ENCODE data around the gene SDC3. TPM values are rescaled to one million over a fixed set of nuclear protein-coding genes. Genes with fewer than 3 reads are reported as not detected.
A peak's percentile ranks its signal among the peaks of the same experiment; 100 is the strongest.

The SDC3 gene
- total RNA-seq, 2 donors from 2014 or later: 94.1 to 143 TPM

DNA sequence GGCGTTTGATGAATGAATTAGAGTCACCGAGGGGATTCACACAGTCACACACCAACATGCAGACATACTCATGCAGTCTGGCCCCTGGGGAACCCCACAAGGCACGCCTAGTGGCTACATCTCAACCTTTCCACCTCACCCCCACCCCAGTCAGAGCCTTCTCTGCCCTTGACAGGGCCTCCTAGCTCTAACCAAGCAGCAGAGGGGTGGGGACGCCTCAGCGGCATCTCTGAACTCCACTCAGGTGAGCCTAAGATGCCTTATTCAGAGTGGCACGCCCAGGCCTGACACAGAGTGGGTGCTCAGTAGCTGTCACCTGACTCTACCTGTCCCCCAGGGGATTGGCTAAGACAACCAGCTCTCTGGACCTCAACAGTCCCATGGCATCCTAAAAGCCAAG is 3.7 kb upstream of the SDC3 start:
- Histone ChIP-seq H3K9ac (ENCODE audit: extremely low read depth, low read length, poor library complexity, severe bottlenecking) (no peak overlapping the region), H3K9me3 (ENCODE audit: control insufficient read depth, low read length) (no peaks in the 10 kb centered on the region), H3K4me1 (ENCODE audit: control insufficient read depth, insufficient read depth, low read length) (peaks cover 13% of the 10 kb centered on the region), H3K27ac (ENCODE audit: low read depth, low read length) (no peak overlapping the region), H3K36me3 (ENCODE audit: control insufficient read depth, insufficient read depth, low read length) (no peaks in the 10 kb centered on the region), H3K4me3 (ENCODE audit: low read length) (no peak overlapping the region), H3K27me3 (ENCODE audit: control insufficient read depth, insufficient read depth, low read length, poor library complexity, severe bottlenecking) (no peaks in the 10 kb centered on the region)
- TF ChIP-seq, protein P1, sequence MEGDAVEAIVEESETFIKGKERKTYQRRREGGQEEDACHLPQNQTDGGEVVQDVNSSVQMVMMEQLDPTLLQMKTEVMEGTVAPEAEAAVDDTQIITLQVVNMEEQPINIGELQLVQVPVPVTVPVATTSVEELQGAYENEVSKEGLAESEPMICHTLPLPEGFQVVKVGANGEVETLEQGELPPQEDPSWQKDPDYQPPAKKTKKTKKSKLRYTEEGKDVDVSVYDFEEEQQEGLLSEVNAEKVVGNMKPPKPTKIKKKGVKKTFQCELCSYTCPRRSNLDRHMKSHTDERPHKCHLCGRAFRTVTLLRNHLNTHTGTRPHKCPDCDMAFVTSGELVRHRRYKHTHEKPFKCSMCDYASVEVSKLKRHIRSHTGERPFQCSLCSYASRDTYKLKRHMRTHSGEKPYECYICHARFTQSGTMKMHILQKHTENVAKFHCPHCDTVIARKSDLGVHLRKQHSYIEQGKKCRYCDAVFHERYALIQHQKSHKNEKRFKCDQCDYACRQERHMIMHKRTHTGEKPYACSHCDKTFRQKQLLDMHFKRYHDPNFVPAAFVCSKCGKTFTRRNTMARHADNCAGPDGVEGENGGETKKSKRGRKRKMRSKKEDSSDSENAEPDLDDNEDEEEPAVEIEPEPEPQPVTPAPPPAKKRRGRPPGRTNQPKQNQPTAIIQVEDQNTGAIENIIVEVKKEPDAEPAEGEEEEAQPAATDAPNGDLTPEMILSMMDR (conservative IDR thresholded peaks at IDR 0.05): no peak
- H3K4me3 Mint-ChIP-seq: no peak overlapping the region
- no peak overlapping the region for H3K27ac Mint-ChIP-seq
- H3K9me3 Mint-ChIP-seq: no peaks in the 10 kb centered on the region
- peaks cover 26% of the 10 kb centered on the region for H3K4me1 Mint-ChIP-seq
- DNase-seq: peak; percentile 40
- H3K27me3 Mint-ChIP-seq (ENCODE audit: insufficient read depth): peaks cover 10% of the 10 kb centered on the region
- no peaks in the 10 kb centered on the region for H3K36me3 Mint-ChIP-seq (ENCODE audit: low read depth)
- WGBS, 2 experiments (ENCODE audit: insufficient coverage in 1 of 2, insufficient read length in 1 of 2): 82 to 94% methylated on average over 5 to 6 of the region's 6 CpGs

DNA sequence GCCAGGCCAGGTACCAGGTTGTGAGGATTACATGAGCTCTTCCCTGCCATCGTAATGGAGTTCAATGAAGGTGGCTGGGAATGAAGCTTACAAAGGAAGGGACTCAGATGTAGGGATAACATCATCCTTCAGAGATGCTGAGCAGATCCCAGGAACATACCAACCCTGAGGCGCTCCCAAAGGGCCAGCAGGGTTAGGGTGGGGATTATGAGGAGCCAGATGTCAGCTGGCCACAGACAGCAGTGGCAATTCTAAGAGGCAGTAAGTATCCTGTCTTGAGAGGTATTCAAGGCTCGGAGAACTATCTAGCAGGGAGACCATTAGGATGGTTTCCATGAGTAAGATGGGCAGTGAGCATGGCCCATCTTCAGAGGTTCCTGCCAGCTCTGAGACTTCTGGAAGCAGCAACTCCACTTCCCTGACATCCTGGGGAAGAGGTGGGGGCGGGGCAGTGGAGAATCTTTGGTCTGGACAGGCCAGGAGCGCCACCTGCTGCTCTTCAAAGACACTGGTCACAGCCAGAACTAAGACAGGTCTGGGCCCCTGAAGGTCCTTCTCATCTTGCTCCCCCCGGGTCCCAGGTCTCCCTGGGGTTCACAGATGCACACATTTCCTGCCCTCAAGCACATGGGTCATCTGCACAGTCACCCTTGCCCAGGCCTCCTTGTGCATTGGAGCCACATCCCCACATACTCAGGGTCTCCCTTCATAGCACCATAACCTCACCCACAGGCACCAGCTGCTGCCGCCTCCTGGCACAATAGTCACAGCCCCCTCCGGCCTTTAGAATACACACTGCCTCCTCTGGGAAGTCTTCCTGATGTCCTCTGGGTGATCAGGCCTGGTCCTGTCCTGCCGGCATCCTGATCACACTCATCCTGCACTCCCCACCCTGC is 2.7 kb upstream of the SDC3 start:
- WGBS, 2 experiments (ENCODE audit: insufficient coverage in 1 of 2, insufficient read length in 1 of 2): 49 to 63% methylated on average over 6 to 9 of the region's 9 CpGs
- TF ChIP-seq, protein P1 (conservative IDR thresholded peaks at IDR 0.05): peak; percentile 91
- DNase-seq: peak; percentile 96
- no peaks in the 10 kb centered on the region for H3K36me3 ChIP-seq (ENCODE audit: control insufficient read depth, insufficient read depth, low read length)
- H3K4me1 ChIP-seq (ENCODE audit: control insufficient read depth, insufficient read depth, low read length): peaks cover 13% of the 10 kb centered on the region
- no peaks in the 10 kb centered on the region for H3K9me3 Mint-ChIP-seq
- no peaks in the 10 kb centered on the region for H3K27me3 ChIP-seq (ENCODE audit: control insufficient read depth, insufficient read depth, low read length, poor library complexity, severe bottlenecking)
- H3K9ac ChIP-seq (ENCODE audit: extremely low read depth, low read length, poor library complexity, severe bottlenecking): no peak overlapping the region
- no peak overlapping the region for H3K27ac Mint-ChIP-seq
- H3K4me3 Mint-ChIP-seq: no peak overlapping the region
- H3K4me3 ChIP-seq (ENCODE audit: low read length): no peak overlapping the region
- H3K4me1 Mint-ChIP-seq: peaks cover 30% of the 10 kb centered on the region
- H3K9me3 ChIP-seq (ENCODE audit: control insufficient read depth, low read length): no peaks in the 10 kb centered on the region
- H3K27me3 Mint-ChIP-seq (ENCODE audit: insufficient read depth): peaks cover 12% of the 10 kb centered on the region
- no peaks in the 10 kb centered on the region for H3K36me3 Mint-ChIP-seq (ENCODE audit: low read depth)
- H3K27ac ChIP-seq (ENCODE audit: low read depth, low read length): no peak overlapping the region

DNA sequence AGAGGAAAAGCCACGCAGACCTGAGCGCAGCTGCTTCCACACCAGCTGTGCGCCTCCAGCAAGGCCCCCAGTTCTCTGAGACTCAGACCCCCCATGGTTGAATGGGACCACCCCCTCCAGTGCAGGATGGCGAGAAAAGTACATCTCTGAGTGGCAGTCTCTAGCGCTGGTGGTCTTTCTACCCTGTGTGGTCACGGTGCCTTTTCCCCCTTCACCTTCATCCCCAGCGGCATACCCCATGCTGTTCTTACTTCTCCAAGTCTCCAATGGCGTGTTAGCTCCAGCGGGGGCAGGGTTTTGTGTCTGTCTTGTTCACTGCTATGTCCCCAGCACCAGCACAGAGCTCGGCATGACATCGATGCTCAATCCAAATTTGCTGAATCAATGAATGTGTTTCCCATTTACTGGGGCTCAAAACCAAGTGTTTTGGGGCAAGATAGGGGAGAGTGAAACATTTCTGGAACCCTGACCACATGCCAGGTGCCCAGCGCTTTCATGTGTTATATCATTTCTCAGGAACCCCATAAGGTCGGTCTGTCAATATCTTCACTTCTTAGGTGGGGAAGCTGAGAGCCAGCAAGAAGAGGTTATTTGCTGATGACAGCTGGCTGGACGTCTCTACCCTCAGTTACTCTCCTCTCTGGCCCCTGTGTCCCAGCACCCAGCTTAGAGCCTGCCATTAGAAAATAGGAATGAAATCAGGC is 959 bp upstream of the SDC3 start:
- no peaks in the 10 kb centered on the region for H3K9me3 ChIP-seq (ENCODE audit: control insufficient read depth, low read length)
- TF ChIP-seq, protein P1 (conservative IDR thresholded peaks at IDR 0.05): no peak
- Mint-ChIP-seq H3K9me3 (no peaks in the 10 kb centered on the region), H3K4me1 (peaks cover 44% of the 10 kb centered on the region), H3K27ac (peak overlapping the region; percentile 88), H3K36me3 (ENCODE audit: low read depth) (peaks cover 2% of the 10 kb centered on the region), H3K27me3 (ENCODE audit: insufficient read depth) (peaks cover 12% of the 10 kb centered on the region), H3K4me3 (peak overlapping the region; percentile 70)
- peak overlapping the region; percentile 73 for H3K4me3 ChIP-seq (ENCODE audit: low read length)
- no peaks in the 10 kb centered on the region for H3K36me3 ChIP-seq (ENCODE audit: control insufficient read depth, insufficient read depth, low read length)
- peak; percentile 82 for DNase-seq
- H3K4me1 ChIP-seq (ENCODE audit: control insufficient read depth, insufficient read depth, low read length): peaks cover 13% of the 10 kb centered on the region
- no peaks in the 10 kb centered on the region for H3K27me3 ChIP-seq (ENCODE audit: control insufficient read depth, insufficient read depth, low read length, poor library complexity, severe bottlenecking)
- 54 to 64% methylated on average over 11 to 14 of the region's 14 CpGs for WGBS, 2 experiments (ENCODE audit: insufficient coverage in 1 of 2, insufficient read length in 1 of 2)
- no peak overlapping the region for H3K9ac ChIP-seq (ENCODE audit: extremely low read depth, low read length, poor library complexity, severe bottlenecking)
- no peak overlapping the region for H3K27ac ChIP-seq (ENCODE audit: low read depth, low read length)

Measured in endodermal cell (in vitro differentiated cells).